ENCODE measurements around the gene TES.
"Not testable (repeated sequence)": the region's sequence is repeated elsewhere in the genome, so short reads cannot be mapped to it uniquely, and the experiment has no call there.

The TES gene

GRCh38 chr7:116223588-116223987 is 13.2 kb downstream of the TES start:
- DNase-seq (ENCODE audit: low spot score): no peak

- no peak for DNase-seq (ENCODE audit: low spot score)
Observed at GRCh38 chr7:116224492-116225098, 14.3 kb downstream of the TES start.

DNA sequence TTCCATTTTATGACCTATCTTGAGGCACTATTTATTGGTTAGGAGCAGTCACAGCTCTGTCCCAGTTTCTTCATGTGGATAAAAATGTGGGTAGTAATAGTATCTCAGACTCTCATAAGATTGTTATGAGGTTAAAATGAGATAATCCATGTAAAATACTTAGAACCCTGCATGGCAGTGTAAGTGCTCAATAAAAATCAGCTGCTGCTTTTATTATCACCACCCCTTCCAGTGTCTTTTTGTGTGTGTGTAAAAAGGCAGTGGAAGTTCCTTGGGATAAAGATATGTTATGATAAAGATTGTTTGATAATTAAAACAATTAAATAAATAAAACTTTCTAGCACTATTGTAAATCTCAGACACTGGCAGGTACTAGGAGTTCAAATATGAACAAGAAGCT is 15.5 kb downstream of the TES start:
- no peak for DNase-seq (ENCODE audit: low spot score)

DNA sequence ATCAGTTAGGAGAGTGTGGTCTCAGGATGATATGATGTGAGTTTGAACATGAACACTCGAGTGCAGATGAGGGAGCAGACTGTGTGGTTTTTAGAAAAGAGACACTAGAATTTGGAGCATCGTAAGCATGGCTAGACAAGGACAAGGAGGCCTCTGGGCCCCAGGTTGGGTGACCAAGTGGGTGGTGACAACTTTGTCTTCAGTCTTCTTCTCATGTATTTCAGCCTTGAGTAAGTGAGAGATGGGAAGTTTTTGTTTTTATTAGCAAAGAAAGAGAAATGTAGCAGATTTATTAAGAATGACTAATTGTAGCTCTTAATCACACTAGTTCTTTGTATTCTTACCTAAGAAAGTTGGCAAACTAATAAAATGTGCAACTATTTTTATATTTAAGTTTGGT is 16.3 kb downstream of the TES start:
- no peak for DNase-seq (ENCODE audit: low spot score)

- peak; percentile 51 for DNase-seq (ENCODE audit: low spot score)
Observed at GRCh38 chr7:116227678-116228239, 17.4 kb downstream of the TES start.

DNA sequence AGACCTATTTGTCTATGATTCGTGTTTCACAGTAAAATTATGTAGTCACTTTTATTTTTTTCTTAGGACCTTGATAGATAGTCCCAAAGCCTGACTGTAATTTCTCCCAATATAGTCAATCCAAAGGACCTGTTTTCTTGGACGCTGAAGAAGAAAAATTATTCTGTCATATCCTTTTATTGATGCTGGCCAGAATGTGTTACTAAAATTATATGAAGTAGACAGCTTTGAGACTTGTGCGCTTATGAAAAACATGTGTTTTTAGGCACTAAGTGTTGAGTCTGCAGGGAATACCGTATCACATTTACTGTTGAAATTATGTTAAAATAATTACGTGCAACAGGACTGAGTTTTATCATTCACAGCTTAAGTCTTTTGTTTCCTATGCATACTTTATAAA is 17.9 kb downstream of the TES start:
- DNase-seq (ENCODE audit: low spot score): no peak

- no peak for DNase-seq (ENCODE audit: low spot score)
Observed at GRCh38 chr7:116229366-116229765, 19.0 kb downstream of the TES start.

GRCh38 chr7:116230191-116231005 is 20.1 kb downstream of the TES start:
- no peak for DNase-seq (ENCODE audit: low spot score)

DNA sequence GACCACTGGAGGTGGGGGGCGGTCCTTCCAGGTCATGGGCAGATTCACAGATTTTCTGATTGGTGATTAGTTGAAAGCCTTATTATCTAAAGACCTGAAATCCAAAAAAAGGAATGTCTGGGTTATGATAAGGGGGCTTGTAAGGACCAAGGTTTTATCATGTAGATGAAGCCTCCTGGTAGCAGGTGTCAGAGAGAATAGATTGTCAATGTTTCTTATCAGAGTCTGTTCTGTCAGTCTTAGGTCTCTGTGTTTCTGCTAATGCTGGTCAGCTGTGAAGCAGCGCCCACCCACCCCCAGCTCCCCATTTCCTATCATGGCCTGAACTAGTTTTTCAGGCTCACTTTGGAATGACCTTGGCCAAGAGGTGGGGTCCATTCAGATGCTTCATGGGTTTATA is 21.2 kb downstream of the TES start:
- no peak for DNase-seq (ENCODE audit: low spot score)

GRCh38 chr7:116231949-116232348 is 21.6 kb downstream of the TES start:
- no peak for DNase-seq (ENCODE audit: low spot score)

GRCh38 chr7:116232350-116232749 is 22.0 kb downstream of the TES start:
- DNase-seq (ENCODE audit: low spot score): no peak

GRCh38 chr7:116232920-116233319 is 22.6 kb downstream of the TES start:
- DNase-seq (ENCODE audit: low spot score): peak; percentile 42

GRCh38 chr7:116234517-116235200 is 24.3 kb downstream of the TES start:
- no peak for DNase-seq (ENCODE audit: low spot score)

DNA sequence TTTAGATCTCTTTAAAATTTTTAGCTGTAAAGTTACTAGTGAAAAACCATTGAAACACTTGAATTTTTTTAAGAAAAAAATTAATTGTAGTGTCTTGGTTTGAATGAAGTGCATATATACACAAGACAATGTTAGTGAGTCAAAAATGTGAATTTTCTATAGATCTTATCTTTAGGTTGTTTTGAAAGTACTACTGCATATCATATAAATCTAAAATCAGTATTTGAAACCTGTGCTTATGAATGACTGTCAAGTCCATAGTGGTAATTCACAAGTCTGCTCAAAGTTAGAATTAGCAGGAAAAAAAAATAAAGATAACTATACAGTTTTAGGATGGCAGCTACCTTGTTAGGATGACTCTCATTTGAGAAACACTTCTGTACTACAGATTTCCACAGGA is 25.0 kb downstream of the TES start:
- DNase-seq (ENCODE audit: low spot score): no peak

GRCh38 chr7:116236020-116236630 is 25.8 kb downstream of the TES start:
- DNase-seq (ENCODE audit: low spot score): peak; percentile 40

DNA sequence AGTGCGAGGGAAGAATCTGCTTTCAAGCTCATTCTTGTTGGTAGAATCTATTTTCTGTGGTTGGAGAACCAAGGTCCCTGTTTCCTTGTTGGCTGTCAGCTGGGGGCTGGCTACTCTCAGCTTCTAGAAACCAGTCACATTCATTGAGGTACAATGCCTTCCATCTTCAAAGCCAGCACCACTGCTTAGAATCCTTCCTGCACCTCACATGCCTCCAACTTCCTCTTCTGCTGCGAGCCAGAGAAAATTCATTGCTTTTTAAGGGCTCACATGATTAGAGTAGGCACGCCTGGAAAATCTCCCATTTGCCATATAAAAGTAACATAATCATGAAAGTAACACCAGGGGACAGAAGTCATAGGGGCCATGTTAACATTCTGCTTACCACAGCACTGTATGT is 28.7 kb downstream of the TES start:
- DNase-seq (ENCODE audit: low spot score): no peak

DNA sequence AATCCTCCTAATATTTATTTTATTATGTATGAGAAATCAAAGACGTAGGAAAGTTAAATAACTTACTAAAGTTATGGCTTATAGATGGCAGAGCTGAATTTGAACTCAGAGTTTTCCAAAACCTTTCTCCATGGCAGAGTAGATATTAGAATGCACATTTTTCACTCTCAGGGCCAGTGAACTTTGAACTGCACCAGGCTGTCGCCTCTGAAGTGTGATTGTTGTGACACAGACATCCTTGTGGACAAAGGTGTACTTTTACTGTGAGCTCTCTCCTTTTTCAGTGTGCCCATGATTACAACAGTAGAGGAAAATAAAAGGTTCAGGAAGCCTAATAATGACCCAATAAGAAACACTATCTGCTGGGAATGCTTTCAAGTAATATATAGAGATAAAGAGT is 29.1 kb downstream of the TES start:
- no peak for DNase-seq (ENCODE audit: low spot score)

DNA sequence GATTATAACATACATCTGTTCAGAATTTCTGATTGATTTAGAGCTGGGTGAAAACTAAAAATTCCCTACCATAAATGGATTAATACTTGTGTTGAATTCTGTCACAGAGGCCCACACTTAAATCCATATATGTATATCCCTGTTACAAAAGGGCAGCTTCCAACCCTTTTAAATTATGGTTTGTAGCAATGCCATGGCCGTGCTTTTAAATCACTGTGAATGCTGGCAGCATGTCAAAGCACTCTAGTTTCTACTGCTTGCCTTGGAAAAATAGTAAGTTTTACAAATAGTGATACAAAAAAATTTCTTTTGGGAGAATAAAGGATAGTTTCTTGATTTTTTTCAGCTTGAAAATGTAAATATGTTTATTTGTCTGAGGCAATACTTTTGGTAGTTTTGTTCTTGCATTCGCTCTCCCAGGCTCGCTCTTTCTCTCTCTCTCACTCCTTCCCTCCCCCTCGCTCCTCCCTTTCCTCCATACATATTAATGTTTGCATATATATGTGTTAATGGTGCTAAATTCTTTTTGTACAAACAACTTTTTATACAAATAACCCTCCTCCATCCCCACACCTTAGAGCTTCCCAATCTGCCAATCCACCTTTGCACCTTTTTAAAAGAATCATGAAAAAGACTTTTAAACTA is 29.8 kb downstream of the TES start:
- DNase-seq (ENCODE audit: low spot score): no peak

GRCh38 chr7:116241291-116241690 is 31.0 kb downstream of the TES start:
- no peak for DNase-seq (ENCODE audit: low spot score)

GRCh38 chr7:116242178-116242577 is 31.8 kb downstream of the TES start:
- DNase-seq (ENCODE audit: low spot score): no peak

DNA sequence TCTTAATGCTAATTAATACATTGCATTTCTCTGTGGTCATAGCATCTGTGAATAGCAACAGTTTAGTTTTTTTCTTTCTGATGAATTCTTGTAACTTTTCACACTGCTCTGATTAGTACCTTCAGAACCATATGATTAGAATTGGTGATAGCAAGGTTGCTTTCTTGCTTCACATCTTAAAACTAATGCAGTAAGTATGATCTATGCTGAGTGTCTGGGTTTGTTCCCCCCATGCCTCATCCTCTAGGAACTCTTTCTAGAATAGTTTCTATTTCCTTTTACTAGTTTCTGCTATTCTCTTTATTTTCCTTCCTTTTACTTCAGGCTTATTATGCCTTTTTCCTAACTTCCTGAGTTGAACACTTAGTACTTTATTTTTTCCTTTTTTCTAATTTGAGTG is 32.4 kb downstream of the TES start:
- no peak for DNase-seq (ENCODE audit: low spot score)

DNA sequence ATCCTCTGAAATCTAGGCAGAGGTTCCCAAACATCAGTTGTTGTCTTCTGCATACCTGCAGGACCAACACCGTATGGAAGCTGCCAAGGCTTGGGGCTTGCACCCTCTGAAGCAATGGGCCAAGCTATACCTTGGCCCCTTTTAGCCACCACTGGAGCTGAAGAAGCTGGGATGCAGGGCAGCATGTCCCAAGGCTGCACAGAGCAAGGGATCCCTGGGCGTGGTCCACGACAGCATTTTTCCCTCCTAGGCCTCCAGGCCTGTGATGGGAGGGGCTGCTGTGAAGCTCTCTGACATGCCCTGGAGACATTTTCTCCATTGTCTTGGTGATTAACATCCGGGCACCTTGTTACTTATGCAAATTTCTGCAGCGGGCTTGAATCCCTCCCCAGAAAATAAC is 34.5 kb downstream of the TES start:
- not testable (repeated sequence) for DNase-seq (ENCODE audit: low spot score)
